GM12801 (cell line): ENCODE measurements around the gene EIF4E3.

Experiments used
- TF ChIP-seq, protein P1 (sequence below): IDR thresholded peaks from one replicate; pipeline ENCODE4 v1.5.1; 2011; ENCODE audit warnings: control low read depth; ENCODE audit not compliant: insufficient read length; ENCODE audit errors: extremely low read depth

Gene EIF4E3

DNA sequence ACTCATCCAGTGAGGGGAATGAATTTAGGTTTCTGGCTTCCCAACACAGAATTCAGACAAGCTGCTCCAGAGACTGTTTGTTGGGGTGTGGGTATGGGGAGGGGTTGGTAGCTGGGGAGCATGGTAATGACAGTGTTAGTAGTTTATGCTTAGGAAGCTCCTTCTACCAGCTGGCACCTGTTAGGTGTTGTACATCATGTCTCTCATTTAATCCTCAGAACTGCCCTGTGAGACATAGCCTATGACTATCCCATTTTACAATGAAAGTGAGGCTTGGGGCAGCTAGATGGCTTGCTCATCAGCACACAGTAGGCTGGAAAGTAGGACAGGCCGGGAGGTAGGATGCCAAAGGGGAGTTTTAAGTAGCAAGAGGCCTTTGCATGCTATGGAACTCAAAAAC lies 2.5 kb downstream of the EIF4E3 start:
- TF ChIP-seq, protein P1, sequence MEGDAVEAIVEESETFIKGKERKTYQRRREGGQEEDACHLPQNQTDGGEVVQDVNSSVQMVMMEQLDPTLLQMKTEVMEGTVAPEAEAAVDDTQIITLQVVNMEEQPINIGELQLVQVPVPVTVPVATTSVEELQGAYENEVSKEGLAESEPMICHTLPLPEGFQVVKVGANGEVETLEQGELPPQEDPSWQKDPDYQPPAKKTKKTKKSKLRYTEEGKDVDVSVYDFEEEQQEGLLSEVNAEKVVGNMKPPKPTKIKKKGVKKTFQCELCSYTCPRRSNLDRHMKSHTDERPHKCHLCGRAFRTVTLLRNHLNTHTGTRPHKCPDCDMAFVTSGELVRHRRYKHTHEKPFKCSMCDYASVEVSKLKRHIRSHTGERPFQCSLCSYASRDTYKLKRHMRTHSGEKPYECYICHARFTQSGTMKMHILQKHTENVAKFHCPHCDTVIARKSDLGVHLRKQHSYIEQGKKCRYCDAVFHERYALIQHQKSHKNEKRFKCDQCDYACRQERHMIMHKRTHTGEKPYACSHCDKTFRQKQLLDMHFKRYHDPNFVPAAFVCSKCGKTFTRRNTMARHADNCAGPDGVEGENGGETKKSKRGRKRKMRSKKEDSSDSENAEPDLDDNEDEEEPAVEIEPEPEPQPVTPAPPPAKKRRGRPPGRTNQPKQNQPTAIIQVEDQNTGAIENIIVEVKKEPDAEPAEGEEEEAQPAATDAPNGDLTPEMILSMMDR, result no peak

DNA sequence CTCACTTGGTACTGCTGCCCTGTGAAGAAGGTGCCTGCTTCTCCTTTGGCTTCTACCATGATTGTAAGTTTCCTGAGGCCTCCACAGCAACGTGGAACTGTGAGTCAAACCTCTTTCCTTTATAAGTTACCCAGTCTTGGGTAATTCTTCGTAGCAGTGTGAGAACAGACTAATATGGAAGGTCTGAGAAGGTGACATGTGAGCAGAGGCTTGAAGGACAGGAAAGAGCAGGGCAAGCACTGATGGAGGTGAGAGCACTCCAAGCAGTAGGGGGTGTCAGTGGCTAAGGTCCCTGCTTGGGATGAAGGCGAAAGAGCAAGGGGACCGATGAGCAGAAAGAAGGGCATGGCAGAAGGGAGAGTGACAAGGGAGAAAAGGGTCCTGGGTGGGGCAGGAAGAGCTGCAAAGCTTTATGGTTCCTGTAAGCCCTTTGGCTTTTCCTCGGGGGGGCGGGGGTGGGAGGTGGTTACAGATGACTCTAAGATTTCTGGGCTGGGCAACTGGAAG lies 3.5 kb downstream of the EIF4E3 start:
- TF ChIP-seq, protein P1, result no peak

DNA sequence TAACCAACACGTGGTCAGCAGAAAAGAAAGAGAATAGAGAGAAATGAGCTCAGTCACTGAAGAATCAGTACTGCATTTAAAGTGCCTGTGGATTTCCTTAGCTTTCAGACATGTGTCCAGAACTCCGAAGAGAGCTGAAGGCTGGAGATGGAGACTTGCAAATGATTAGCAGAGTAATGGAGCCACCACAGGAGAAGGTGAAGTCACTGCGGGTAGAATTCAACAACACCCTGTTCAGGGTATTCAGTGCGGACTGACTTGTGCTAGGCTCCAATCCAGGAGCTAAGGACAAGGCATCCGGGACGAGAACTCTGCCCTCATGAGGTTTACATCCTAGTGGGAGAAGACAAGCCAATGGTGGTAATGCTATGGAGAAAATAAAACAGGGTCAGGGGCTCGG lies 4.2 kb downstream of the EIF4E3 start:
- TF ChIP-seq, protein P1, result no peak

DNA sequence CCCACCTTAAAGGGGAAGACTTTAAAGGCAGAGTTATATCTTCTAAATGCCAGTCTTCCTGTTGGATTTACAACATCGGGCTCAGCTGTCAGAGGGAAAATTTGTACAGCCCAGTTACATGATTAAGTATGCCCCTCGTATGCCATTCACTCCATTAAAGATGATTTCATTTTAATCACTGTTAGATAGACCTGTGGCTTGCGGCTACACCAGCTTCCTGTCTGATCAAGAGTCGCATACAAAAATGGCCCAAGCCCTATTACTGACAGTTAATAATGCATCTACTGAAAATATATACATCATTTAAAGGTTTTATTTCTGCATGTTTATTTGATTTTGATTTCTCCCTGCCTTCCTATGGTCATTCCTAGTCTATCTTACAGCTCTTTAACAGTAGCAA lies 7.1 kb downstream of the EIF4E3 start:
- TF ChIP-seq, protein P1, result no peak

DNA sequence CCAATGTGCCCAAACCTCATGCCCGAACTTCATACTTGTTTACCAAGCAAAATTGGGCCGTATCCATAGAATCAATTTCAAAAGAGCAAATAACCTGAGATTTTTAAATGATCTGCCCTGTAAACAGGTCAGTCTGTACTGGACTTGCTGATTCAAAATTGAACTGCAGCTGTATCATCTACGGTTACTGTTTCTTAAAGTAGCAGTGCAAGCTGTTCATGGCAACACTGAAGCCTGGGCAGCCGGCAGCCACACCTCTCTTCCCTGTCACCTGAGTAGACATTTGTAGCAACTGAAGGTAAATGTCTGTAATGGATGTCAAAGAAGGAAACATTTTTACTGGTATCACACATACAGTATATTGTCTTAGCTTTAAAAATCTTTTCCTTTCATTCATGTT lies 10.6 kb downstream of the EIF4E3 start:
- TF ChIP-seq, protein P1, result no peak

DNA sequence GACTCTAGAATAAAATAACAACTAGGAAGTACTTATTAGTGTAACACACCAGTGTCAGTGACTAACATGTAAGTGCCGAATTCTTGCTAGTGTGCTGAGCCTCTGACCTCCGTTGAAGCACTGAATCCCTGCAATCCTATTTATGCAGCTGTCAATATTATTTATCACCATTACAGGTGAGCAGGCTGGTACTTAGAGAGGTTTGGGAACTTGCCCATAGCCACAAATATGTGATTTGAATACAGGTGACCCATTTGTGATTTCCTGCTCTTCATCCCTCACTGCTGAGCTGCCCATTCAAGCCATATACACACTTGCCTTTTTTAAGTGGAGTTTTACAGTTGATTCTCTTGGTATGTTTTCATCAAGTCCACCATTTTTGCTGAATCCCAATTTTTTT lies 12.2 kb downstream of the EIF4E3 start:
- TF ChIP-seq, protein P1, result no peak

DNA sequence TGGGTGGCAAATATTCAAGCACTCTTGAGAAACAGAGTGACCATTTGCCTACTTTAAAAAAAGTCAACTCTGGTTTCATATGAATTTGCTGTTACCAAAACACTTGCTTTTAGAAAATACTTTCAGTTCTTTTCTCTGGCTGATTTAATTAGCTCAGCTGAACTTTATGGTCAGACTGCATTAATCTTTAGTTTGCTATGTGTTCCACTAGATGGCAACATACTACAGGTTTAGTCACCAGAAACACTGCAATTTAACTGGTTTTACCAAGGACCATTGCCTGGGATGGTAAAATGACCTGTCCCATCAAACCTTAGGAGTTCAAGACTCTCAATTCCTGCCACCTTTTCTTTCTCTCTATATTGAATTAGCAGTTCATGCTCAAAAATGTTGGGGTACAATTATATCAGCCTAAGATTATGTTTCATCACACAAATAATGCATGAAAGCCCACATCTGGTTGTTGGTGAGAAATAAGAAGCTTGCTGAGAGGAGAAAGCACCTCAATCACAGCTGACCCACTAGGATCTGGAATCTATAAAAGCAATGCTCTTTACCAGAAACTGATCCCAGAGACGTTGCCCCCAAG lies 14.2 kb downstream of the EIF4E3 start:
- TF ChIP-seq, protein P1, result no peak
